ENCODE measurements around the gene GRAP.

GRAP gene

GRCh38 chr17:19019041-19019941 lies 27.5 kb downstream of the GRAP start:
- no peak for DNase-seq (ENCODE audit: low read depth in 3 of 3, low spot score in 1 of 3)

DNA sequence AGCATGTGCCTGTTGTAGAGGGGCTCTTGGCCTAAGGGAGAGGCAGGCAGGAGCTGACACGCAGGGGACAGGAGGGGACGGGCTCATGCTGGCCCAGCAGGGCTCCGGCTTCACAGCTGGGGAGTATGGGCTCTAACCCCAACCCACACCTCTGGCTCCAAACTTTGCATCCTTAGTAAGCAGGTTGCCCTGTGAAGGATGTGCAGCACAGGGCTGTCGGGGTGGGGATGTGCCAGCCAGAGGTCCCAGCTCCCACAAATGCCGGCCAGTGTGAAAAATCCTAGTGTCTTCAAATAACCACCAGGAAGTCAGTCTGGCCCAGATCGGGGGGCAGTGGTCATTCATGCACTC lies 28.2 kb downstream of the GRAP start:
- DNase-seq (ENCODE audit: low read depth in 3 of 3, low spot score in 1 of 3): no peak

- DNase-seq (ENCODE audit: low read depth in 3 of 3, low spot score in 1 of 3): no peak
These were observed 28.8 kb downstream of the GRAP start for GRCh38 chr17:19017804-19018599.

GRCh38 chr17:19017401-19017800 lies 29.4 kb downstream of the GRAP start:
- no peak for DNase-seq (ENCODE audit: low read depth in 3 of 3, low spot score in 1 of 3)

DNA sequence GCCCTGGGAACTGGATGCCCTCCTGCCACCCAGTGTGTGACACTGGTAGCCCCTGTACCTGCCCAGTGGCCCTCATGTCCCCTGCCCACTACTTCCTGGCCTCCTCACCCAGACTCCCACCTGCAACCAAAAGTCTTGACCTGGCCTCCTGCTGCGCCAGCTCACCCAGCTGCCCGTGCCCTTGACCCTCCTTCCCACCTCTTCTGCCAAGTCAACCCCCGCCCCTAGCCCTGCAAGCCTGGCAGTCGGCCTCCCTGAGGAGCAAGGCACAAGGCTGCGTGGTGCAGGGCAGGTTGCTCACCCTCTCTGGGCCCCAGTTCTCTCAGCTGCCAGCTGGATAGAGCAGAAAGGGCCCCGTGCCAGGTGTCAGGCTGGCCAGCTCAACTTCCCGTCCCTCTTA lies 29.9 kb downstream of the GRAP start:
- no peak for DNase-seq (ENCODE audit: low read depth in 3 of 3, low spot score in 1 of 3)

GRCh38 chr17:19016297-19016696 lies 30.5 kb downstream of the GRAP start:
- DNase-seq (ENCODE audit: low read depth in 3 of 3, low spot score in 1 of 3): no peak

- DNase-seq (ENCODE audit: low read depth in 3 of 3, low spot score in 1 of 3): no peak
These were observed 31.3 kb downstream of the GRAP start for GRCh38 chr17:19015428-19015827.

GRCh38 chr17:19014628-19015215 lies 32.0 kb downstream of the GRAP start:
- no peak for DNase-seq (ENCODE audit: low read depth in 3 of 3, low spot score in 1 of 3)

DNA sequence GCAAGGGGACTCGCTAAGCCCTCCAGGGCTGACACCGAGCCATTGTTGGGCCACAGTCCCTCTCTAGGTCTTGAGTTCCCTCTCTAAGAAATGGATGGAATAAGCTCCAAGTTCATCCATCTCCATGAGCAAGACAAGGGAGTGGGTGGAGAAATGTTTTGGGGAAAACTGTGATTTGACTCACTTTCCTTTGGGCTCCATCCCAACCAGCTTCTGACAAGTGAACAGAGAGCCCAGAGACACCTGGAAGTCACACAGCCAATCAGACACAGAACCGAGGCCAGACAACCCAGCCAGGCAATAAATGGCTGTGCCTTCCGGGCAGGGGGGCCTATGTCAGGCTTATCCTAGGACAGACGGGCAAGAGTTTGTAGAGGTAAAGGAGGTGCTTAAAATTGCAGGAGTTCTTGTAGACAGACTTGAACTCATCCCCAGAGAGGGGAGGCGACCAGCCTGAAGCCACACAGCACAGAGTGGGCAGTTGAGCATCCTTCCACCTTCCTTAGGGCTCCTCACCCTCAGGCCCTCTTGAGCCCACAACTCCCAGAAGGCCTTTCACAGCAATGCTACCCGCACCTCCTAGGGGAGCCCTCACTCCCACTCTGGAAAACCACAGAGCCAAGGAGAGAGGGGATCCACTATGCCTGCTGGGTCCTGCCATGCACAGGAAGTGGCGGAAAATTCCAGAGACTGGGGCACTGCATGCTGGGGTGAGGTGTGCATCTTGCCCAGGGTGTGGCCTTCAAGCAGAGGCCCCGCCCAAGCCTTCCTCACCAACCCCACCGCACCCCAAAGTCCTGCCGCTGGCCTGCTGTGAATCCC lies 32.7 kb downstream of the GRAP start:
- no peak for DNase-seq (ENCODE audit: low read depth in 3 of 3, low spot score in 1 of 3)

DNA sequence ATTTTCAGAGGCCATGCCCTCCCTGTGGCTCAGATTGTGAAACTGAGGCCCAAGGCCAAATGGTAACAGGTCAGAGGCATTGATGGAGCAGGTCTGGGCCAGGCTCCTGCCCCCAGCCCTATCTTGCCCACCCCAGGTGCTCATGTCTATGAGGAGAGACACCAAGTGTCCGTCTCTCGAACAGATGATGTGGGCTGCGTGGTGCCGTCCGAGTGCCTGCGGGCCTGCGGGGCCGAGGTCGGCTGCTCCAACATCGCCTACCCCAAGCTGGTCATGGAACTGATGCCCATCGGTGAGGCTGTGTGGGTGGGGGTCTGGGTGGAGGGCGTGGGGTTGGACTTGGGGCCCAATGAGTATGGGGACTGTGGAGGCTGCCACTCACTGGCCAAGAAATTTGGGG lies 33.5 kb downstream of the GRAP start:
- DNase-seq (ENCODE audit: low read depth in 3 of 3, low spot score in 1 of 3): no peak

GRCh38 chr17:19012171-19013080 lies 34.3 kb downstream of the GRAP start:
- no peak for DNase-seq (ENCODE audit: low read depth in 3 of 3, low spot score in 1 of 3)

- DNase-seq (ENCODE audit: low read depth in 3 of 3, low spot score in 1 of 3): no peak
These were observed 35.2 kb downstream of the GRAP start for GRCh38 chr17:19011581-19011980.

DNA sequence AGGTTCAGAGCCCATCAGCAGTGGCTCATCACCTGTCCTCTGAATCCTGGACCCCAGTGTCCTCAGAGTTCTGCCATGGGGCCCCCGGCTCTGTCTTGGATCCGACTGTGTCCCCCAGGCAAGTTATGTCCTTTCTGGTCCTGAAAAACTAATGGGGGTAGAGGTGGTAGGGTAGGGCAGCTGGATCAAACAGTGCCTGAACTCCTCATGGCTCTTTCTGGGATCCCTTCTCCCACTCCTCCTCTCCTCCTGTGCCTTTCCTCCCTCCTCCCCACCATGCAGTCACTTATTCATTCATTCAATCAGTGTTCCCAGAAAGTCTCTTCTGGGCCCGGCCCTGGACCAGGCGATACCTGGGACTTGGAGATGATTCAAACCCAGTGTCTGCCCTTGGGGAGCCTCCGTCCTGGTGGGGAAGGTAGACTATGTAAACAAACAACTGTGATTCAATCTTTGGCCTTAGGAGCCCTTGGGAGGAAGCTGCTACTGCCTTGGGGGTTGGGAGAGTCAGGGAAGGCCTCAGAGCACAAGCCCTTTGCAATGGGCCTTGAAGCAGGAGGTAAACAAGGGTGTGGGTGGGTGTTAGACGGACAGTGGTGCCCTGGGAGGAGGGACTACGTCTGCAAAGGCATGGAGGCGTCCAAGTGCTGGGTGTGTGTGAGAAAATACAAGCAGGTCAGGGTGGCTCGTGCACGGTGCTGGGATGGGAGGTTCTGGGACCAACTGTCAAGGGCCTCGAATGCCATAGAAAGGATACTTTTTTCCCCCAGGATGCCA lies 35.8 kb downstream of the GRAP start:
- no peak for DNase-seq (ENCODE audit: low read depth in 3 of 3, low spot score in 1 of 3)

DNA sequence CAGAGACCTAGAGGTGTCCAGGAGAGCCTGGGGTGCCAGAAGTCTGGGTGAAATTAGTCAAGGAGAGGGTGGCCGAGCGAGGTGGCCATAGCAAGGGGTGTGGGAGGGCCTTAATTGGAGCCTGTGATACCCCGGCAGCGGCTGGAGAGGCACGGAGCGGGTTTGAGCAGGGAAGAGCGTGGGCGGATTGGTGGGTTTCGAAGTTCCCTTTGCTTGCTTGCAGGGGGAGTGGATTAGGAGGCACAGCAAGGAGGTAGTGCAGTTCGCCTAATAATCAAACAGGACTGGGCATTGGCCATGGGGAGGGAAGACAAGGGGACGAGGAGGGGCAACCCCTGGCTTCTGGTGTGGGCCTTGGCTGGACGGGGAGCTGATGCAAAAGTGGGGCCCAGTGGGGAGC lies 36.8 kb downstream of the GRAP start:
- no peak for DNase-seq (ENCODE audit: low read depth in 3 of 3, low spot score in 1 of 3)

DNA sequence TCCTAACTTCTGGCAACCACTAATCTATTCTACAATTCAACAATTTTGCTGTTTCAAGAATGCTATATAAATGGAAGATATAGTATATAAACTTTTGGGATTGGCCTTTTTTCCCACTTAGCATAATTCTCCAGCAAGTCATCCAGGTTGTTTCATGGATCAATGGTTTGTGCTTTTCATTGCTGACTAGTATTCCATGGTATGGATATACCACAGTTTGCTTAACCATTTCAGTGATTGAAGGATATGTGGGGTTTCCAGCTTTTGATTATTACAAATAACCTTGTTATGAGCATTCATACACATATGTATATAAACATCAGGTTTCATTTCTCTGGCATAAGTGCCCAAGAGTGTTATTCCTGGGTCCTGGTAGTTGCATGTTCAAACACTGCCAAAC lies 40.1 kb downstream of the GRAP start:
- no peak for DNase-seq (ENCODE audit: low read depth in 3 of 3, low spot score in 1 of 3)

GRCh38 chr17:19005789-19006430 lies 40.8 kb downstream of the GRAP start:
- DNase-seq (ENCODE audit: low read depth in 3 of 3, low spot score in 1 of 3): no peak

GRCh38 chr17:19005137-19005773 lies 41.5 kb downstream of the GRAP start:
- DNase-seq (ENCODE audit: low read depth in 3 of 3, low spot score in 1 of 3): no peak

GRCh38 chr17:19004421-19005136 lies 42.2 kb downstream of the GRAP start, which contains the start of gene FAM83G:
TSS of gene FAM83G (minus strand) at chr17:19004764. CDS start at chr17:19004041, 723 bp downstream.
- DNase-seq (ENCODE audit: low read depth in 3 of 3, low spot score in 1 of 3): peak; percentile 75 to 89 (median 82)
